HCT116 (cell line): ENCODE results near the gene ORC4. TPM values are rescaled to one million over a fixed set of nuclear protein-coding genes. Genes with fewer than 3 reads are reported as not detected.

Experiments
- ATAC-seq: fragments of 200-7000 bp; cut with Tn5 transposase; 2 replicates; pipeline ENCODE4 v1.9.1; 2020; ENCODE audit warnings: mild to moderate bottlenecking, moderate library complexity
- BruUV-seq: library from RNA; stranded (reverse); fragments of 400-500 nt; replicated peaks from 2 replicates; lab custom pipeline; 2021; lab: Mats Ljungman, UMichigan
- CTCF ChIA-PET: fragments of 300-600 bp; sonication (Branson Sonifier 250); formaldehyde crosslinking; loops from one replicate; lab custom pipeline; 2021; ENCODE audit warnings: antibody characterized with exemption; lab: Charles Lee
- POLR2A ChIA-PET: fragments of 300-600, 350-600 bp; sonication (Branson Sonifier 250); formaldehyde crosslinking; loops from one replicate; lab custom pipeline; 2021; ENCODE audit warnings: antibody characterized with exemption; lab: Charles Lee
- RAD21 ChIA-PET, 2 experiments: fragments of 300-600 bp; sonication (Branson Sonifier 250); formaldehyde crosslinking; loops; one replicate each; lab custom pipeline; 2023; ENCODE audit warnings: low total read pairs in 2 of 2; ENCODE audit not compliant: uncharacterized antibody in 2 of 2, unreplicated experiment in 2 of 2, low non-redundant PET in 1 of 2; lab: Charles Lee
- DNase-seq: peaks from one replicate; pipeline ENCODE4 v3.0.0-alpha.2; 2010; ENCODE audit warnings: low read depth, low spot score
- H2AFZ ChIP-seq: fragments of 200-600 bp; shearing (Covaris generic), sonication (generic); 2 replicates; pipeline ENCODE4 v1.6.1; 2017; ENCODE audit warnings: low read depth, mixed run types, mixed read lengths, antibody characterized with exemption, low read length; ENCODE audit not compliant: poor library complexity, severe bottlenecking
- H3K27ac ChIP-seq: 2 replicates; pipeline ENCODE4 v1.5.1; 2012; ENCODE audit warnings: low read depth, low read length
- H3K27me3 ChIP-seq: fragments of 200-600 bp; sonication (generic); 2 replicates; pipeline ENCODE4 v1.6.1; 2016; ENCODE audit warnings: mixed run types, low read length, mixed read lengths; ENCODE audit not compliant: insufficient read depth
- H3K36me3 ChIP-seq, 2 experiments: fragments of 200-500 bp in 1 of 2; fragments of 200-600 bp in 1 of 2; sonication (Bioruptor generic) in 1 of 2; sonication (generic) in 1 of 2; 2 replicates each; pipeline versions ENCODE4 v1.5.1 to v1.6.1; 2014 to 2016; ENCODE audit warnings: low read length in 2 of 2, inconsistent platforms in 1 of 2, mixed read lengths in 1 of 2, mixed run types in 1 of 2; ENCODE audit not compliant: insufficient read depth in 2 of 2, control insufficient read depth in 1 of 2
- H3K4me1 ChIP-seq, 2 experiments: fragments of 200-600 bp in 1 of 2; sonication (generic) in 1 of 2; 2 replicates each; pipeline versions ENCODE4 v1.5.1 to v1.6.1; 2012 to 2017; ENCODE audit warnings: low read length in 2 of 2, inconsistent platforms in 1 of 2, mild to moderate bottlenecking in 1 of 2, mixed read lengths in 1 of 2, mixed run types in 1 of 2, moderate library complexity in 1 of 2; ENCODE audit not compliant: insufficient read depth in 2 of 2, control insufficient read depth in 1 of 2
- H3K4me2 ChIP-seq: fragments of 200-600 bp; sonication (generic); 2 replicates; pipeline ENCODE4 v1.6.1; 2017; ENCODE audit warnings: mixed run types, low read length, mixed read lengths
- H3K4me3 ChIP-seq, 2 experiments: fragments of 200-600 bp in 1 of 2; sonication (generic) in 1 of 2; replicated peaks in 1 of 2; 2 replicates each; pipeline ENCODE4 v1.5.1; 2011 to 2016; ENCODE audit warnings: low read length in 2 of 2, control low read depth in 1 of 2, low read depth in 1 of 2, mild to moderate bottlenecking in 1 of 2, mixed read lengths in 1 of 2, mixed run types in 1 of 2
- H3K79me2 ChIP-seq: fragments of 200-600 bp; sonication (generic); 2 replicates; pipeline ENCODE4 v1.6.1; 2017; ENCODE audit warnings: mild to moderate bottlenecking, mixed run types, low read length, moderate library complexity, mixed read lengths; ENCODE audit not compliant: insufficient read depth
- H3K9ac ChIP-seq: fragments of 200-600 bp; sonication (generic); 2 replicates; pipeline ENCODE4 v1.6.1; 2016; ENCODE audit warnings: low read length, mixed read lengths
- H3K9me2 ChIP-seq: fragments of 200-600 bp; sonication (generic), shearing (Covaris generic); 2 replicates; pipeline ENCODE4 v1.6.1; 2017; ENCODE audit warnings: mixed run types, mild to moderate bottlenecking, moderate library complexity; ENCODE audit not compliant: insufficient read depth
- H3K9me3 ChIP-seq, 2 experiments: fragments of 200-500 bp in 1 of 2; fragments of 200-600 bp in 1 of 2; sonication (Bioruptor generic) in 1 of 2; sonication (generic) in 1 of 2; 2 replicates each; pipeline ENCODE4 v1.6.1; 2014 to 2017; ENCODE audit warnings: low read length in 2 of 2, mixed read lengths in 2 of 2, inconsistent platforms in 1 of 2, low read depth in 1 of 2, mild to moderate bottlenecking in 1 of 2, mixed run types in 1 of 2, moderate library complexity in 1 of 2; ENCODE audit not compliant: control insufficient read depth in 1 of 2, insufficient read depth in 1 of 2
- H4K20me1 ChIP-seq: fragments of 200-600 bp; sonication (generic), shearing (Covaris generic); 2 replicates; pipeline ENCODE4 v1.6.1; 2017; ENCODE audit warnings: mixed run types, mild to moderate bottlenecking, moderate library complexity; ENCODE audit not compliant: insufficient read depth
- CBX3 ChIP-seq: IDR thresholded peaks from 2 replicates; pipeline ENCODE4 v1.6.1; 2012; ENCODE audit warnings: low read depth
- EGR1 ChIP-seq: IDR thresholded peaks from 2 replicates; pipeline ENCODE4 v1.6.1; 2012; ENCODE audit warnings: low read depth
- EZH2 ChIP-seq: fragments of 200-600 bp; sonication (generic); IDR thresholded peaks from 2 replicates; pipeline ENCODE4 v1.6.1; 2017; ENCODE audit warnings: antibody characterized with exemption, mixed run types
- EZH2phosphoT487 ChIP-seq: fragments of 200-600 bp; IDR thresholded peaks from 2 replicates; pipeline ENCODE4 v1.6.1; 2018; ENCODE audit warnings: antibody characterized with exemption, borderline replicate concordance
- FOSL1 ChIP-seq: IDR thresholded peaks from 2 replicates; pipeline ENCODE4 v1.6.1; 2012; ENCODE audit warnings: low read depth
- RAD21 ChIP-seq: IDR thresholded peaks from 2 replicates; pipeline ENCODE4 v1.6.1; 2012; ENCODE audit warnings: low read depth, mild to moderate bottlenecking
- SIN3A ChIP-seq: IDR thresholded peaks from 2 replicates; pipeline ENCODE4 v1.6.1; 2012; ENCODE audit warnings: low read depth
- SP1 ChIP-seq: IDR thresholded peaks from 2 replicates; pipeline ENCODE4 v1.6.1; 2012; ENCODE audit warnings: low read depth
- TCF7L2 ChIP-seq: IDR thresholded peaks from 2 replicates; pipeline ENCODE4 v1.7.0; 2011; ENCODE audit warnings: borderline replicate concordance, inconsistent platforms; ENCODE audit not compliant: insufficient read depth, insufficient read length; ENCODE audit errors: extremely low read depth
- intact Hi-C: fragments of 100-400 bp; cut with micrococcal nuclease; formaldehyde crosslinking; loops from 2 replicates; pipeline ENCODE4 v1.10.0; 2022
- total RNA-seq: library from RNA; stranded (reverse); gene quantifications from one replicate; pipeline ENCODE4 v1.2.1, GENCODE V29; 2021; ENCODE audit not compliant: unreplicated experiment
- TF ChIP-seq, protein P1 (sequence below): IDR thresholded peaks from 2 replicates; pipeline ENCODE4 v1.6.1; 2012
- TF ChIP-seq, protein P2 (sequence below): IDR thresholded peaks from 2 replicates; pipeline ENCODE4 v1.6.1; 2012
- TF ChIP-seq, protein P3 (sequence below): IDR thresholded peaks from 2 replicates; pipeline ENCODE4 v1.6.1; 2012; ENCODE audit warnings: low read depth
- TF ChIP-seq, protein P4 (sequence below): IDR thresholded peaks from 2 replicates; pipeline ENCODE4 v1.6.1; 2011; ENCODE audit warnings: mild to moderate bottlenecking, low read length, moderate library complexity; ENCODE audit not compliant: insufficient replicate concordance; ENCODE audit errors: extremely low read depth

The ORC4 gene
- total RNA-seq, 1 experiment from 2014 or later: 51.0 TPM

DNA sequence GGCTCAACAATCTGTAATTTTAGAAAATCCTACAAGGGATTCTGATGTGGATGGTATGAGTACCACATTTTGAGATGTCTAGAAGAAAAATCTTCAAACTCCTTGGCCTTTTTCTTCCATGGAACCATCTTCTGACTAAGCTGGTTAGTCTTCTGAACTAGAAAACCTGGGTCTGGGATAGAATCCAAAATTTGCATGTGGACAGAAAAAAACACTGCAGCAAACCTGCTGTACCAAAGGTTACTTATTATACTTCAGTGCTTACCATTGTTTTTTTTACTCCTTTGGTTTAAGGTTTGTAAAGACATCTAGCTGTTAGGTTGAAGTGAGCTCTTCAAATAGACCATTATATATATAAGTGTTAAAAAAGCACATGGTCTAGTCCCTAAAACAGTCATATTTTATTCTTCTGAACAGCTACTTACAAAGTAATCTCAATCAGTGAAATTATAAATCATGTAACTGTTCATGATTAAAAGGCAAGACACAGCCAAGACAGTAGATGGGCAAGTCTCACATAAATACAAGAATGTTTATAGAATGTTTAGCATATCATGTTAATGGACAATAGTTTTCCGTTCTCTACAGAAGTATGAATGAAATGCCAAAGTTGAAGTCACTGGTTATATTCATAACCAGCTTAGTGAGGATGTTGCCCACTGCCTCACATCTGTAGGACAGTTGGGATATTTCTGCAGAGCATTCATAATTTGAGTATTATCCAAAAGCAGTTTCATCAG is 85.5 kb downstream of the ORC4 start:
- Histone ChIP-seq H3K4me2 (no peak overlapping the region), H3K9me3 (no peaks in the 10 kb centered on the region), H3K9me2 (no peaks in the 10 kb centered on the region), H3K4me1 (no peaks in the 10 kb centered on the region), H2AFZ (no peak overlapping the region), H3K27me3 (no peaks in the 10 kb centered on the region), H3K27ac (no peak overlapping the region), H3K4me3 (no peak overlapping the region), H3K36me3 (peaks cover 4 to 28% of the 10 kb centered on the region in 2 experiments; a peak in 2 of 4 replicates), H4K20me1 (no peaks in the 10 kb centered on the region), H3K9ac (no peak overlapping the region), H3K79me2 (no peaks in the 10 kb centered on the region)
- RAD21 ChIA-PET: no interaction called here
- ATAC-seq: no peak
- intact Hi-C loops: no loop called here
- no peak for TF ChIP-seq FOSL1
- TF ChIP-seq, protein P1, sequence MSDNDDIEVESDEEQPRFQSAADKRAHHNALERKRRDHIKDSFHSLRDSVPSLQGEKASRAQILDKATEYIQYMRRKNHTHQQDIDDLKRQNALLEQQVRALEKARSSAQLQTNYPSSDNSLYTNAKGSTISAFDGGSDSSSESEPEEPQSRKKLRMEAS: no peak
- no peak for TF ChIP-seq EZH2
- TF ChIP-seq CBX3: no peak
- TF ChIP-seq, protein P2, sequence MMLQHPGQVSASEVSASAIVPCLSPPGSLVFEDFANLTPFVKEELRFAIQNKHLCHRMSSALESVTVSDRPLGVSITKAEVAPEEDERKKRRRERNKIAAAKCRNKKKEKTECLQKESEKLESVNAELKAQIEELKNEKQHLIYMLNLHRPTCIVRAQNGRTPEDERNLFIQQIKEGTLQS: no peak
- POLR2A ChIA-PET: no interaction called here
- BruUV-seq: no TSS peak
- CTCF ChIA-PET: no interaction called here
- DNase-seq: no peak

DNA sequence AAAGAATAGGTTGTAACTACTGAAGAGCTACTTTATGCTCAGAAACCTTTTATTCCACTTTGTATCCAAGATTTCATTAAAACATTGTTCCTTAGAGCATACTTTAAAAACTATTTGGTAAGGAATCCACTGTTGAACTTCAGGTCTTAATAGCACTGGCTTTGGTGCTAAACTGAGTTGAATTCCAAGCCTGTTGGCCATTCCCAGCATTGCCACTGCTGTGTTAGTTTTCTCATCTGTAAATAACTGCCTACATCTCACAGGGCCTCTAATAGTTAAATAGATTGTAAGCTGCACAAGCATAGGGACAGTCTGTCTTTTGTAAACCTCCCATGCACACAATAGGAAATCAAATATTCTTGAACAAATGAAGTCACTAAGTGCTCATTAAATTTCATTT is 86.6 kb downstream of the ORC4 start:
- H3K27ac ChIP-seq: no peak overlapping the region
- CTCF ChIA-PET: interaction anchor here (0.7 kb wide), 1 partner anchor 1084 kb away, joined by 3 read pairs; no protein-coding TSS in a partner anchor
- POLR2A ChIA-PET: no interaction called here
- no peaks in the 10 kb centered on the region for H3K27me3 ChIP-seq
- intact Hi-C loops: no loop called here
- no peaks in the 10 kb centered on the region for H3K4me1 ChIP-seq
- no peak overlapping the region for H3K4me3 ChIP-seq
- ATAC-seq (no peak), DNase-seq (no peak)
- no peak overlapping the region for H3K4me2 ChIP-seq
- no peak overlapping the region for H2AFZ ChIP-seq
- H3K9me3 ChIP-seq: no peaks in the 10 kb centered on the region
- RAD21 ChIA-PET: no interaction called here
- H3K79me2 ChIP-seq: no peaks in the 10 kb centered on the region
- BruUV-seq: no TSS peak
- no peaks in the 10 kb centered on the region for H4K20me1 ChIP-seq
- H3K9ac ChIP-seq: no peak overlapping the region
- no peaks in the 10 kb centered on the region for H3K9me2 ChIP-seq
- peaks cover 4 to 28% of the 10 kb centered on the region in 2 experiments; a peak in 2 of 4 replicates for H3K36me3 ChIP-seq
- no peak for TF ChIP-seq RAD21
- TF ChIP-seq, protein P3, sequence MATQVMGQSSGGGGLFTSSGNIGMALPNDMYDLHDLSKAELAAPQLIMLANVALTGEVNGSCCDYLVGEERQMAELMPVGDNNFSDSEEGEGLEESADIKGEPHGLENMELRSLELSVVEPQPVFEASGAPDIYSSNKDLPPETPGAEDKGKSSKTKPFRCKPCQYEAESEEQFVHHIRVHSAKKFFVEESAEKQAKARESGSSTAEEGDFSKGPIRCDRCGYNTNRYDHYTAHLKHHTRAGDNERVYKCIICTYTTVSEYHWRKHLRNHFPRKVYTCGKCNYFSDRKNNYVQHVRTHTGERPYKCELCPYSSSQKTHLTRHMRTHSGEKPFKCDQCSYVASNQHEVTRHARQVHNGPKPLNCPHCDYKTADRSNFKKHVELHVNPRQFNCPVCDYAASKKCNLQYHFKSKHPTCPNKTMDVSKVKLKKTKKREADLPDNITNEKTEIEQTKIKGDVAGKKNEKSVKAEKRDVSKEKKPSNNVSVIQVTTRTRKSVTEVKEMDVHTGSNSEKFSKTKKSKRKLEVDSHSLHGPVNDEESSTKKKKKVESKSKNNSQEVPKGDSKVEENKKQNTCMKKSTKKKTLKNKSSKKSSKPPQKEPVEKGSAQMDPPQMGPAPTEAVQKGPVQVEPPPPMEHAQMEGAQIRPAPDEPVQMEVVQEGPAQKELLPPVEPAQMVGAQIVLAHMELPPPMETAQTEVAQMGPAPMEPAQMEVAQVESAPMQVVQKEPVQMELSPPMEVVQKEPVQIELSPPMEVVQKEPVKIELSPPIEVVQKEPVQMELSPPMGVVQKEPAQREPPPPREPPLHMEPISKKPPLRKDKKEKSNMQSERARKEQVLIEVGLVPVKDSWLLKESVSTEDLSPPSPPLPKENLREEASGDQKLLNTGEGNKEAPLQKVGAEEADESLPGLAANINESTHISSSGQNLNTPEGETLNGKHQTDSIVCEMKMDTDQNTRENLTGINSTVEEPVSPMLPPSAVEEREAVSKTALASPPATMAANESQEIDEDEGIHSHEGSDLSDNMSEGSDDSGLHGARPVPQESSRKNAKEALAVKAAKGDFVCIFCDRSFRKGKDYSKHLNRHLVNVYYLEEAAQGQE: no peak
- TF ChIP-seq, protein P2: no peak
- no peak for TF ChIP-seq TCF7L2
- TF ChIP-seq EZH2phosphoT487: no peak
- no peak for TF ChIP-seq EZH2
- TF ChIP-seq SIN3A: no peak
- no peak for TF ChIP-seq SP1
- TF ChIP-seq, protein P4, sequence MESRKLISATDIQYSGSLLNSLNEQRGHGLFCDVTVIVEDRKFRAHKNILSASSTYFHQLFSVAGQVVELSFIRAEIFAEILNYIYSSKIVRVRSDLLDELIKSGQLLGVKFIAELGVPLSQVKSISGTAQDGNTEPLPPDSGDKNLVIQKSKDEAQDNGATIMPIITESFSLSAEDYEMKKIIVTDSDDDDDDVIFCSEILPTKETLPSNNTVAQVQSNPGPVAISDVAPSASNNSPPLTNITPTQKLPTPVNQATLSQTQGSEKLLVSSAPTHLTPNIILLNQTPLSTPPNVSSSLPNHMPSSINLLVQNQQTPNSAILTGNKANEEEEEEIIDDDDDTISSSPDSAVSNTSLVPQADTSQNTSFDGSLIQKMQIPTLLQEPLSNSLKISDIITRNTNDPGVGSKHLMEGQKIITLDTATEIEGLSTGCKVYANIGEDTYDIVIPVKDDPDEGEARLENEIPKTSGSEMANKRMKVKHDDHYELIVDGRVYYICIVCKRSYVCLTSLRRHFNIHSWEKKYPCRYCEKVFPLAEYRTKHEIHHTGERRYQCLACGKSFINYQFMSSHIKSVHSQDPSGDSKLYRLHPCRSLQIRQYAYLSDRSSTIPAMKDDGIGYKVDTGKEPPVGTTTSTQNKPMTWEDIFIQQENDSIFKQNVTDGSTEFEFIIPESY: no peak
- no peak for TF ChIP-seq FOSL1
- no peak for TF ChIP-seq EGR1
